Gastroesophageal sphincter (tissue), 4 donors: Measurements from ENCODE around the gene DAZAP2. TPM values are rescaled to one million over a fixed set of nuclear protein-coding genes. Genes with fewer than 3 reads are reported as not detected.
A peak's percentile ranks its signal among the peaks of the same experiment; 100 is the strongest.
"Not testable (repeated sequence)": the region's sequence is repeated elsewhere in the genome, so short reads cannot be mapped to it uniquely, and the experiment has no call there.

Source experiments
- ATAC-seq: fragments of 150-250 bp; one replicate; pipeline ENCODE4 v1.9.1; 2016; ENCODE audit warnings: mild to moderate bottlenecking, moderate library complexity
- H3K27ac ChIP-seq, 4 donors: fragments of 200-600 bp; sonication (generic) in 3 of 4; 1 replicate in 3 of 4; 2 replicates in 1 of 4; pipeline ENCODE4 v1.5.1; 2016 to 2019
- H3K27me3 ChIP-seq: fragments of 200-600 bp; sonication (generic); one replicate; pipeline ENCODE4 v1.5.1; 2019
- H3K36me3 ChIP-seq, 2 donors: fragments of 200-600 bp; sonication (generic); one replicate each; pipeline ENCODE4 v1.5.1; 2019; ENCODE audit warnings: control low read depth in 1 of 2
- H3K4me1 ChIP-seq, 3 donors: fragments of 200-600 bp; sonication (generic); 1 replicate in 2 of 3; 2 replicates in 1 of 3; pipeline ENCODE4 v1.5.1; 2016 to 2019; ENCODE audit warnings: control low read depth in 2 of 3
- H3K4me3 ChIP-seq, 2 donors: fragments of 200-600 bp; sonication (generic); one replicate each; pipeline ENCODE4 v1.5.1; 2019; ENCODE audit warnings: mild to moderate bottlenecking in 1 of 2, moderate library complexity in 1 of 2
- H3K9me3 ChIP-seq, 3 donors: fragments of 200-600 bp; sonication (generic); one replicate each; pipeline ENCODE4 v1.5.1; 2017 to 2019; ENCODE audit warnings: control low read depth in 2 of 3
- EP300 ChIP-seq: sonication (generic); formaldehyde crosslinking; IDR thresholded peaks from one replicate; pipeline ENCODE4 v1.6.1; 2017; ENCODE audit warnings: antibody characterized with exemption, mild to moderate bottlenecking
- POLR2AphosphoS5 ChIP-seq: sonication (generic); formaldehyde crosslinking; IDR thresholded peaks from one replicate; pipeline ENCODE4 v1.6.1; 2017; ENCODE audit warnings: antibody characterized with exemption
- WGBS, 2 donors: methylation state at CpG; one replicate each; pipeline ENCODE4 v1.1.5; 2018; ENCODE audit warnings: low coverage in 1 of 2; 5-methylcytosine and 5-hydroxymethylcytosine counted together
- total RNA-seq, 4 donors: library from RNA; depleted of rRNA; stranded (reverse); fragments of >200 nt; gene quantifications; one replicate each; pipeline ENCODE4 v1.1.0, GENCODE V29; 2016

The DAZAP2 gene
- total RNA-seq, 4 donors from 2014 or later, result 261 to 337 (median 311) TPM

GRCh38 chr12:51285843-51286242 is 47.2 kb downstream of the DAZAP2 start:
- 92 to 100% methylated on average over 1 of the region's 1 CpG for WGBS, 2 donors
- Histone ChIP-seq H3K4me3 (no peak overlapping the region), H3K9me3 (no peaks in the 10 kb centered on the region), H3K27ac (no peak overlapping the region), H3K27me3 (peaks cover 12% of the 10 kb centered on the region), H3K4me1 (no peaks in the 10 kb centered on the region), H3K36me3 (no peaks in the 10 kb centered on the region)
- no peak for ATAC-seq
- TF ChIP-seq POLR2AphosphoS5 (no peak), EP300 (no peak)

GRCh38 chr12:51291603-51292513 is 53.2 kb downstream of the DAZAP2 start:
- not testable (repeated sequence) for H3K4me3 ChIP-seq, H3K27me3 ChIP-seq, H3K9me3 ChIP-seq, H3K36me3 ChIP-seq, H3K4me1 ChIP-seq, H3K27ac ChIP-seq
- 46 to 85% methylated on average over 2 to 4 of the region's 9 CpGs for WGBS, 2 donors
- ATAC-seq, result peak; percentile 62

Other genes starting within 250 kb of the DAZAP2 start
- gene SLC11A2, start 212.4 kb upstream of the DAZAP2 start, total RNA-seq, result 10 to 100 TPM; 24.9 to 47.1 (median 32.4) TPM
- 10 to 100 TPM; 30.2 to 49.7 (median 42.6) TPM for gene LETMD1, start 190.5 kb upstream of the DAZAP2 start, total RNA-seq
- 10 to 100 TPM; 19.1 to 35.0 (median 28.3) TPM for gene CSRNP2, start 155.2 kb upstream of the DAZAP2 start, total RNA-seq
- gene TFCP2, start 65.7 kb upstream of the DAZAP2 start, total RNA-seq, result 10 to 100 TPM; 12.3 to 16.6 (median 14.2) TPM
- gene POU6F1, start 20.8 kb upstream of the DAZAP2 start, total RNA-seq, result 10 to 100 TPM; 12.6 to 33.9 (median 17.9) TPM
- gene SMAGP, start 31.6 kb downstream of the DAZAP2 start, total RNA-seq, result 1 to 10 TPM; 1.2 to 8.0 (median 3.6) TPM
- 1 to 10 TPM in 3 of 4 donors, under 1 TPM in 1; 0.62 to 5.4 (median 2.0) TPM for gene BIN2, start 85.3 kb downstream of the DAZAP2 start, total RNA-seq
- not detected for gene CELA1, start 107.9 kb downstream of the DAZAP2 start, total RNA-seq
- gene GALNT6, start 152.6 kb downstream of the DAZAP2 start, total RNA-seq, result 1 to 10 TPM; 2.1 to 3.5 (median 2.4) TPM
- 1 to 10 TPM in 1 of 4 donors, under 1 TPM in 3; 0.27 to 5.3 (median 0.76) TPM for gene SLC4A8, start 186.0 kb downstream of the DAZAP2 start, total RNA-seq